ENCODE results near the gene MAP4K2. TPM values are rescaled to one million over a fixed set of nuclear protein-coding genes. Genes with fewer than 3 reads are reported as not detected.

The MAP4K2 gene
- total and polyA plus RNA-seq, 2 of the 13 experiments (the other 11 are each of a cell fraction or from before 2014, with no cell fraction given) = 8.3 to 17.6 TPM

GRCh38 chr11:64846998-64847666 is 44.1 kb upstream of the MAP4K2 start (continued):
- TF ChIP-seq SNAPC5 (CRISPR knock-in tag; IDR thresholded peaks at IDR 0.05; ENCODE audit: borderline replicate concordance) (no peak), SNAI1 (CRISPR knock-in tag; IDR thresholded peaks at IDR 0.05; ENCODE audit: borderline replicate concordance) (no peak), ZNF460 (CRISPR knock-in tag; IDR thresholded peaks at IDR 0.05; ENCODE audit: borderline replicate concordance) (no peak), PCBP1 (IDR thresholded peaks at IDR 0.05; ENCODE audit: borderline replicate concordance, low read depth, low read length) (no peak), TEAD2 (CRISPR knock-in tag; IDR thresholded peaks at IDR 0.05) (no peak), NR3C1 (CRISPR knock-in tag; IDR thresholded peaks at IDR 0.05) (no peak), SOX5 (CRISPR knock-in tag; IDR thresholded peaks at IDR 0.05; ENCODE audit: borderline replicate concordance) (0 out of 2 replicates have a peak, but pooled peaks have one; percentile 32), ESRRA (CRISPR knock-in tag; IDR thresholded peaks at IDR 0.05; ENCODE audit: low read depth) (no peak), TIGD3 (CRISPR knock-in tag; IDR thresholded peaks at IDR 0.05; ENCODE audit: borderline replicate concordance) (no peak), ZNF770 (CRISPR knock-in tag; IDR thresholded peaks at IDR 0.05) (peak; percentile 86; the same call in 1 of the 2 replicates), NFYC (CRISPR knock-in tag; IDR thresholded peaks at IDR 0.05) (no peak), ZBTB7B (CRISPR knock-in tag; IDR thresholded peaks at IDR 0.05) (peak; percentile 75; the same call in 1 of the 2 replicates), ZNF513 (CRISPR knock-in tag; conservative IDR thresholded peaks at IDR 0.05) (no peak), ZNF33A (CRISPR knock-in tag; IDR thresholded peaks at IDR 0.05; ENCODE audit: borderline replicate concordance) (no peak), ZFX (CRISPR knock-in tag; IDR thresholded peaks at IDR 0.05; ENCODE audit: low read depth) (peak; percentile 46; the same call in 1 of the 2 replicates), GATAD2A (CRISPR knock-in tag; IDR thresholded peaks at IDR 0.05) (peak; percentile 48), AKAP8 (CRISPR knock-in tag; IDR thresholded peaks at IDR 0.05) (no peak), ZNF547 (CRISPR knock-in tag; IDR thresholded peaks at IDR 0.05) (0 out of 2 replicates have a peak, but pooled peaks have one; percentile 35), TSC22D2 (CRISPR knock-in tag; IDR thresholded peaks at IDR 0.05; ENCODE audit: borderline replicate concordance) (no peak), ZNF670 (CRISPR knock-in tag; IDR thresholded peaks at IDR 0.05; ENCODE audit: borderline replicate concordance) (no peak), MXI1 (IDR thresholded peaks at IDR 0.05; ENCODE audit: borderline replicate concordance, low read depth, low read length) (peak; percentile 44; the same call in 1 of the 3 replicates), RBM22 (optimal IDR thresholded peaks at IDR 0.05; ENCODE audit: low read length) (no peak)
- TF ChIP-seq, protein P1, sequence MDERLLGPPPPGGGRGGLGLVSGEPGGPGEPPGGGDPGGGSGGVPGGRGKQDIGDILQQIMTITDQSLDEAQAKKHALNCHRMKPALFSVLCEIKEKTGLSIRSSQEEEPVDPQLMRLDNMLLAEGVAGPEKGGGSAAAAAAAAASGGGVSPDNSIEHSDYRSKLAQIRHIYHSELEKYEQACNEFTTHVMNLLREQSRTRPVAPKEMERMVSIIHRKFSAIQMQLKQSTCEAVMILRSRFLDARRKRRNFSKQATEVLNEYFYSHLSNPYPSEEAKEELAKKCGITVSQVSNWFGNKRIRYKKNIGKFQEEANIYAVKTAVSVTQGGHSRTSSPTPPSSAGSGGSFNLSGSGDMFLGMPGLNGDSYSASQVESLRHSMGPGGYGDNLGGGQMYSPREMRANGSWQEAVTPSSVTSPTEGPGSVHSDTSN (CRISPR knock-in tag; IDR thresholded peaks at IDR 0.05) = no peak
